Subcutaneous adipose tissue (tissue), 4 donors: ENCODE measurements around the gene ANGPTL8. TPM values are rescaled to one million over a fixed set of nuclear protein-coding genes. Genes with fewer than 3 reads are reported as not detected.

ENCODE experiments used
- CTCF ChIP-seq: fragments of 450-650 bp; IDR thresholded peaks from one replicate; pipeline ENCODE4 v1.5.1; 2016; ENCODE audit warnings: low read depth, mild to moderate bottlenecking, control low read depth, antibody characterized with exemption, moderate library complexity
- total RNA-seq, 4 donors: library from RNA; depleted of rRNA; stranded (reverse); fragments of >200 nt; gene quantifications; one replicate each; pipeline ENCODE4 v1.1.0, GENCODE V29; 2016

The ANGPTL8 gene
- total RNA-seq, 4 donors from 2014 or later = 1.9 to 27.7 (median 14.8) TPM

- TF ChIP-seq CTCF = no peak
Measured at GRCh38 chr19:11247934-11248333, 8.5 kb downstream of the ANGPTL8 start.

DNA sequence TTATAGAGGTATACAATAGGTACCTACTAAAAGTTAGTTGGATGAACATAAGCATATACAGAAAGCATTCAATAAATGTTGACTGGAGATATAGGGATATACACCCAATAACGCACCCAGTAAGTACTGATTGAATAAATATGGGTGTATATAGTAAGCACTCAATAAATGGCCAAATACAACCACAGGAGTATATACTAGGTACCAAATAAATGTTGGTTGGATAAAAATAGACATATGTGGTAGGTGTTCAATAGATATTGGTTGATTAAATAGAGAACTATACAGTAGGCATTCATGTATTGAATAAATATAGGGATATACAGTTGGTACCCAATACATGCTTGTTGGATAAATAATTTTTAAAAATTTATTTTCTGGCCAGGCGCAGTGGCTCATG, 9.4 kb downstream of the ANGPTL8 start:
- TF ChIP-seq CTCF = no peak

- no peak for TF ChIP-seq CTCF
Measured at GRCh38 chr19:11251217-11251616, 11.8 kb downstream of the ANGPTL8 start.

DNA sequence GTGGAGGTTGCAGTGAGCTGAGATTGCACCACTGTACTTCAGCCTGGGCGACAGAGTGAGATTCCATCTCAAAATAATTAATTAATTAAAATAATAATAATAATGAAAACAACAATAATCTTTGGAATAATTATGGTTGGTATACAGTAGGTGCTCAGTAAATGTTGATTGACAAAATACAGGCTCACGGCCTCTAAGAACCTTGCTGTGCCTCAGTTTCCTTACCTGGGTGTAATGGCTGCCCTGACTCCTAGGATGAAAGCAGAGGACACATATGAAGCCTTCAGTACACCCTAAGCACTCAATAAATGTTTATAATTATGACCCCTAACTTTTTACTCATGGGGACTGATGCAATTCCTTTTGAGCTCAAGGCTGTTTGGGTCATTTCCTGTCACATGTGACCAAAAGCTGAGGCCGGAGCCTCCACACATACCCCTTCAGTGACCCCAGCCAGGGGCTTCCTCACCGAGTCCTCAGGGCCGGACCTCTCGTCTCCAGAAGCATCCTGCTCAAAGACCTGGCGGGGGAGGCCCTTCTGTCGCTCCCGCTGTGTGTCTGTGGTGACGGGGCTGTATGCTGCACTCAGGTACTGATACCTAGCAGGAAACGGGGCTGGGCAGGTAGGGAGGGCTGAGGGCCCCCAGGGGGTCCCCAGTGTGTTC, 12.4 kb downstream of the ANGPTL8 start:
- TF ChIP-seq CTCF = no peak

GRCh38 chr19:11252665-11253355, 13.4 kb downstream of the ANGPTL8 start:
- TF ChIP-seq CTCF = no peak

GRCh38 chr19:11254666-11255065, 15.2 kb downstream of the ANGPTL8 start:
- TF ChIP-seq CTCF = no peak

GRCh38 chr19:11256189-11256588, 16.8 kb downstream of the ANGPTL8 start:
- no peak for TF ChIP-seq CTCF
